ENCODE measurements around the gene SEZ6L2. TPM values are rescaled to one million over a fixed set of nuclear protein-coding genes. Genes with fewer than 3 reads are reported as not detected.
"Not testable (repeated sequence)": the region's sequence is repeated elsewhere in the genome, so short reads cannot be mapped to it uniquely, and the experiment has no call there.

SEZ6L2 gene
- 2.9 TPM for total RNA-seq

DNA sequence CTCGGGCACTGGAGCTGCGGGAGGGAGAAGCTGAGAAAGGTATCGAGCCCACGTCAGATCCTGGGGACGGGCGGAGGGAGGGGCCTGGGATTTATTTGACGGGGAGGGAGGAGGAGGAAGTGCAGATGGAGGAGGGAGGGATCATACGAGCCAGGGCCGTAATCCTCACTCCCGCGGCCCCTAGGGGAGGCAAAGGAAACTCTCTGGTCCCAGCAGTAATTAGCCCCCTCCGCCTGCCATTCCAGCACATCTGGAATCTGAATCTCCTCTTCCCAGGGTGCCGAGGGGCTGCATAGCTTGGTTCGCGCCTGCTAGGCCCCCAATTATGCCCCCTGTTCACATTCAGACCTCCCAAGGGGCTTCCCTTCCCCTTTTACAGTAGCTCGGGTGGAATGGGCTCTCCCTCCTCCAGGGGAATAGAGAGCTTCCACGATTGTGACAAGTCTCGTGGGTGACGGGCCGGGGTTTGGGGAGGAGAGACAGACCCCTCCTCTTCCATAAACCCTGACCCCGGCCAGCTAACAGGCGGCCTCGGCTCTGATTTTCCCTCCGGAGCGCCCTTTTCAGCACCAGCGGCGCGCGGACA lies at the start of gene SEZ6L2:
SEZ6L2 (minus strand) TSS at position 35 of the 586 bp plus-strand sequence. CDS start 531 bp downstream, outside the sequence.
- peak; percentile 52 for DNase-seq

GRCh38 chr16:29947897-29948296 lies 48.5 kb upstream of the SEZ6L2 start:
- DNase-seq = no peak

- peak; percentile 30 for DNase-seq
Measured at GRCh38 chr16:29943846-29944799, 44.8 kb upstream of the SEZ6L2 start.

- no peak for DNase-seq
Measured at GRCh38 chr16:29940656-29941055, 41.3 kb upstream of the SEZ6L2 start.

GRCh38 chr16:29931750-29932149 lies 32.4 kb upstream of the SEZ6L2 start:
- DNase-seq = not testable (repeated sequence)

DNA sequence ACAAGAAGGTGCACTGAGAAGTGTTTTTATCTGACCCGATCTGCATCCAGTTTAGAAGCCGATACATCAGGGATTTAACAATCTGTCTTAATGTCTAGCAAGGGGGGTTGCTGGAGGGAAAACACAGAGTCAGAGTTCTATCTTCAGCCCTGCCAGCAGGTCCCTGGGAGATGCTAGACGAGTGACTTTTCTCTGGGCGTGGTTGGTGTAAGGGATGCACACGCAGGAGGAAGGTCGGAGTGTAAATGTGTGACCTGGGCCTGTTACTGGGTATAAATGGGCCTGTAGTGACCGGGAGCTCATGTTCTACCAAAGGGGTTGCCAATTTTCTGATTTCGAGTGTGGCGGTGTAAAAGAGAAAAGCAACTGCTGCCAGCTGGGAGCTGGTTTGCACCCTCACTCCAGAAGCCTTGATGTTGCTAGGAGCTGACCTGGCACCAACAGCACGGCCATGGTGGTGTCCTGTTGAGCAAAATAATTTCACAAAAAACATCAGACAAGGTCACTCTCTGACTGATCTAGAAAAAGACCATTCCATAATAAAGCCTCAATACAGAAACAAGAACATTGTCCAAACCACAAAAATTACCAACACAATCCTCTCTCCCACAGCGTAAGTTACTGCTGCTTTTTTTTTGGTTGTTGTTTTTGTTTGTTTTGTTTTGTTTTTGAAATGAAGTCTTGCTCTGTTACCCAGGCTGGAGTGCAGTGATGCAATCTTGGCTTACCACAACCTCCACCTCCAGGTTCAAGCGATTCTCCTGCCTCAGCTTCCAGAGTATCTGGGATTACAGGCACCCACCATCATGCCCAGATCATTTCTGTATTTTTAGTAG lies 27.9 kb upstream of the SEZ6L2 start:
- no peak for DNase-seq

DNA sequence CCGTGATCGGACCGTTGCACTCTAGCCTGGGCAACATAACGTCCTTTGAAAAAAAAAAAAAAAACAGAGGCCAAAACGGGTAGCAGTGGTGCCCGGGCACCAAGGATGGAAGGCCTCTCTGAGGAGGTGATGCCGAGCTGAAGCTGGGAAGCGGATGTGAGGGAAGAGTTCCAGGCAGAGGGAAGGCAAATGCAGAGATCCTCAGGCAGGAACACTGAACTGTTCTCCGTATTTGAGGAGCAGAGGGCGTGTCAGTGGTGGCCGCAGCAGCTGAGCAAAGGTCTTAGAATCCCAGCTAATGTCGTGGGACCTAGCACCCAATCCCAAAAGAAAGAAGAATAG lies 27.3 kb upstream of the SEZ6L2 start:
- DNase-seq = peak; percentile 11

DNA sequence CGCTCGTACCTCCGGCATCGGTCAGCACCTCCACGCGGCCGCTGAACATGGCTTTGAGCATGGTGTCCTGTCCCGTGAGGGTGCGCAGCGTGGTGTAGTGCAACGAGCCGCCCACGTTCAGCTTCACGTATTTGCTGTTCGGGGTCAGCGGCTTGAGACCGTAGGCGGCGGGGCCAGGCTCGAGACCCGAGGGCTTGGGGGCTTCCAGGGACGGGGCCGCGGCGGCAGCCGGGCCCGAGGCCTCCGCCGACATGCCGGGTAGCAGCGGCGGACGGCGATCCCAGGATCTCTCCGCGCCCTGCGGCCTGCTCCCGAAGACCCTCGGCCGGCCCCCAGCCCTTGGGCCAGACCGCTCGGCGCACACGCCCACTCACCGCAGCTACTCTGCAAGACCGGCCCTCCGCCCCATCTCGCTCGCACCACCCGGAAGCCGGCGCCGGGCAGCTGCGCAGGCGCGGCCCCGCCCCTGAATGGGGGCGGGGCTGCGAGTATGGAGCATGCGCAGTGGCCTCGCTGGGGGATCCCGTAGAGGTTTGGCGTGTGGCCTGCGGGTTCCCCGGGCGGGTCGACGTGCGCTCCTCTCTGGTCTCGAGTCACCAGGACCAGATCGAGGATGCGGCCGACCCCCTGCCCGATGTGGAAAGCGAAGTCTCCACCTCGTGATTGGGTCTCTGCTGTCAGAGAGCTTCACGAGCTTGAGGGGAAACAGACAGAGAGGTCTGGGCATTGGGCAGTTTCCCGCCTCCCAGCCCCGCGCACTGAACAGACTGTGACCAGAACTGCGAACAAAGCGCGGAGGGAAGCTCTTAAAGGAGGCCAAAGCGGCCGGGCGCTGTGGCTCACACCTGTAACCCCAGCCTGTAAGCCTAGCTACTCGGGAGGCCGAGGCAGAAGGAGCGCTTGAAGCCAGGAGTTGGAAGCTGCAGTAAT lies 26.7 kb upstream of the SEZ6L2 start, which contains the start of gene KCTD13:
KCTD13 (minus strand) TSS at position 446 of the 930 bp plus-strand sequence; CDS start at position 253, 193 bp downstream.
- DNase-seq = peak; percentile 70

DNA sequence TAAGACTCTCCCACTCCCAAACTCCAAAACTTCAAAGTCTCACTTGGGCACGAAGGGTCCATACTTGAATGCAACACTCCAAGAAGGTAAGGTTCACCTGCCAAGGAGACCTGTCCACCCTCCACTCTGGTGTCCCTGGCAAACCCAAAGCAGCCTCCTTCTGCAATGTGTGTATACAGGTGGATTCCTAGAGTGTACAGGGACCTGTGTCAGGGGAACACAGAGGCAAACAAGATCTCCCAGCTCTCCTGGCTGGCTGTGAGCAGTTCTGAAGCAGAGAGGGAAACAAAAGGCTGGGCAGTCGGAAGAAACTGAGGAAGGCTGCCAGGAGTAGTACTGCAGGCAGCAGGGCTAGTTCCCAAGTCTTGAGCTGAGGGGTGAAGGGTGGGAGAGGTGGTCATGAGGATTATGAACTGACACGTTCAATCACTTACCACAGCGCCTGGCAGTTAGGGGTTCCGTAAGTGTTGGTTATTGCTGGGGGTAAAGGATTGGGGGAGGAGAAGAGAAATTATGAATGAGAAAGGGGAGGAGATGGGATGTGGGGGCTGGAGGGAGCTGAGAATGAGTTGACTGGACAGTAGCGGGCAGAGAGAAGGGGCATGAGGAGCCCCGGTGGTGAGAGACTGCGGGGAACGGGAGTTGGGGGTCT lies 25.9 kb upstream of the SEZ6L2 start:
- DNase-seq = no peak

GRCh38 chr16:29922986-29923501 lies 23.7 kb upstream of the SEZ6L2 start:
- no peak for DNase-seq

DNA sequence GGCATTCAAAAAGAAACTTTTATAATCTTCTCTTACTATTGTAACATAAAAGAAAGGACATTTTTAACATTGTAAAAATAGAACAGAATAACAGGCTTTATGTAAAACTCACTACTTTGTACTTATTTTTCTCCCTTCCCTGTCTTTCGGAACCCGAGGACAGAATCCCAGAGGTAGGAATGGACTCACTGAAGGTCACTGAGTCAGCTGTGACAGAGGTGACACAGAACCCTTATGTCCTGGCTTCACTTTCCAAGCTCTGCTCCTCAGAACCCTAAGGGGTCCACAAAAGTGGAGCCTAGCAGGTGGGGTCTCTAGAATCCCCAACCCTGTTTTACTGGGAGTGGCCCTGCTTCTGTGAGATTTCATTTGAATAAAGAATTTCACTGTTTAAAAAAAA lies 23.0 kb upstream of the SEZ6L2 start:
- no peak for DNase-seq

DNA sequence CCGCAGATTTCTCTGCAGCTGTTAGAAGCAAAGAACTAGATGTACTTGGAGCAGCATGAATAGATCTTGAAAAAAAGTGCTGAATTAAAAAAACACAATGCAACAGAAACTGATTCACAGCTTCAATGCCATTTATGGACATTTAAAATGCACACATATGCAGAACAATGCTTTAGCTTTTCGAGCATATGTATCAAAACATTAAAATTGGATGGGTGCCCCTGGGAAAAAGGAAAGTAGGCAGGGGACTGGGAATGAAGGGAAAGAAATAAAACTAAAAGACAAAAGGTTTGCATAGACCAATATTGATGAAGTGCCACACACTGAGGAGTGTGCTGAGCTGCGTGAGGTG lies 21.7 kb upstream of the SEZ6L2 start:
- DNase-seq = no peak

DNA sequence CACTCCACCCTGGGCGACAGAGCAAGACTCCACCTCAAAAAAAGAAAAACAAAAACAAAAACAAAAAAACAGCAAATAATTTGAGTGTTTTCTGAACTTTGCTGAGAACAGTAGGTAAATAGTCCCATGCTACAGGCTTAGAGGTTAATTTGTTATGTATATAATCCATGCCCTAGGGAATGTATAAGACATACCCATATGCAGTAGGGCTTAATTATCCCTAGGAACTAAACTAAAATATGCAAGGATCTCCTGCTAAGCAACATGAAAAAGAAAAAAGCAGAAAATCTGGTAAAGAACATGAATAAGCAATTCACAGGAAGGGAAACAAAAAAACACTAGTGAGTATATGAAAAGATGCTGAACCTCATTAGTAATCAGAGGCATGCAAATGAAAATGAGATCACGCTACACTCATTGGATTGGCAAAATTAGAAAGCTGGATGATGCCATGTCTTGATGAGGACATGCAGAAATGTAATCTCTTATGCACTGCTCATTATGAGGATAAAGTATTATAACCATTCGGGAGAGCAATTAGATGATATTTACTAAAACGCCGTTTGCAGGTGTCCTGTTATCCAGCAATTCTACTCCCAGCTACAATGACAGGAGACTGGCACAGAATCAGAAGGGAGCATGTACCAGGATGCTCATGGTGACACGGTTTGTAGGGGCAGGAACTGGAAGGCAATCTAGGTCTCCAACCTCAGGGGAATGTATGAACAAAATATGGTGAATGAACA lies 21.1 kb upstream of the SEZ6L2 start:
- no peak for DNase-seq

- no peak for DNase-seq
Measured at GRCh38 chr16:29916979-29917378, 17.6 kb upstream of the SEZ6L2 start.

DNA sequence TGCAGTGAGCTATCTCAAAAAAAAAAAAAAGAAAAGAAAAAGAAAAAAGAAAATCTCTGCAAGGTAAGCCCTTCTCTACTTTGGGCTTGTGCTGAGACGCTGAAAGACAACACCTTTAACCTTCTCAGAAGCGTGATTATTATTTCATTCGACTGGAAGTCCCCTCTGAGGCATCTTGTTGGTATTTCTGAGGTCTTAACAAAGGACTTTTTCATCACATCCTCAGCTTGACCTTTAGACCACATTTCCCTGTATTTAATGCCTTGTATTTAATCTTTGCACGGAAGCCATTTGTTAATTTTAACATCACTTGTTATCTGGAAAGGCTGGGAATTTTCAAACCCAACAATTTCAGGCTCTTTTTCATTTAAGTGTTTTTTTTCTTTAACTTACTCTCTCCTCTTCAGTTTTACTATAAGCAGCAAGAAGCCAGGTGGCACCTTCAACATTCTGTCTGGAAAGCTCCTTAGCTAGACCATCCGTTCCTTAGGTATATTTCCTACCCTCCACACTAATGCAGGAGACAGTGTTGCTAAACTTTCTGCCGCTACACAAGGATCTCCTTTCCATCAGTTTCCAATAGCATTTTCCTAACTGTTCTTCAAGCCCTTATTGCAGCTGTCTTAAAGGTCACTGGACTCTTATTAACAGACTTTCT lies 16.4 kb upstream of the SEZ6L2 start:
- no peak for DNase-seq

DNA sequence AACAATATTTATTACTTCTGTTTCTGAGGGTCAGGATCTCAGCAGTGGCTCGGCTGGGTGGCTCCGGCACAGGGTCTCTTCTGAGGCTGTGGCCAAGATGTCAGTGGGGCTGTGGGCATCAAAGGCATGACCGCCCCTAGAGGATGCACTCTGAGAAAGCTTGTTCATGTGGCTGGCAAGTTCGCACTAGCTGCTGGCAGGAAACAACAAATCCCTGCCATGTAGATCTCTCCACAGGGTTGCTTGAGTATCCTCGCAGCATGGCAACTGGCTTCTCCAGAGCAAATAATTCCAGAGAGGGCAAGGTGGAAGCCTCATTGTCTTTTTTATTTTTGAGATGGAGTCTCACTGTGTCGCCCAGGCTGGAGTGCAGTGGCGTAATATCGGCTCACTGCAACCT lies 14.2 kb upstream of the SEZ6L2 start:
- no peak for DNase-seq

- no peak for DNase-seq
Measured at GRCh38 chr16:29912087-29912486, 12.7 kb upstream of the SEZ6L2 start.

DNA sequence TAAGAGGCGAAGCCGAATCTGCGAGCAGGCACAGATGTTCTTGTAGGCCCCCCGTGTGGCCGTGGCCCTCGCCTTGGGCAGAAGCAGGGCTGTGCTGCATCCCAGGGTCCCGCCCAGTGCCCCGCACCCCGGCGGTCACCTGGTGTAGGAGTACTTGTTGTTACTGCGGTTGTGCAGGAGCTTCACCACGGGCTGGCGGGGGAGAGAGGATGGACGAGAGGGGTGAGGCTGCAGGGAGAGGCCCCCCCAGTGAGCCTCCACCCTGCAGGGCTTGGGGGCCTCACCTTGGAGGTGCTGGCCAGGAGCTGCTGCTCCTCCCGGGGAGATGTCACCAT lies 12.3 kb upstream of the SEZ6L2 start:
- no peak for DNase-seq

DNA sequence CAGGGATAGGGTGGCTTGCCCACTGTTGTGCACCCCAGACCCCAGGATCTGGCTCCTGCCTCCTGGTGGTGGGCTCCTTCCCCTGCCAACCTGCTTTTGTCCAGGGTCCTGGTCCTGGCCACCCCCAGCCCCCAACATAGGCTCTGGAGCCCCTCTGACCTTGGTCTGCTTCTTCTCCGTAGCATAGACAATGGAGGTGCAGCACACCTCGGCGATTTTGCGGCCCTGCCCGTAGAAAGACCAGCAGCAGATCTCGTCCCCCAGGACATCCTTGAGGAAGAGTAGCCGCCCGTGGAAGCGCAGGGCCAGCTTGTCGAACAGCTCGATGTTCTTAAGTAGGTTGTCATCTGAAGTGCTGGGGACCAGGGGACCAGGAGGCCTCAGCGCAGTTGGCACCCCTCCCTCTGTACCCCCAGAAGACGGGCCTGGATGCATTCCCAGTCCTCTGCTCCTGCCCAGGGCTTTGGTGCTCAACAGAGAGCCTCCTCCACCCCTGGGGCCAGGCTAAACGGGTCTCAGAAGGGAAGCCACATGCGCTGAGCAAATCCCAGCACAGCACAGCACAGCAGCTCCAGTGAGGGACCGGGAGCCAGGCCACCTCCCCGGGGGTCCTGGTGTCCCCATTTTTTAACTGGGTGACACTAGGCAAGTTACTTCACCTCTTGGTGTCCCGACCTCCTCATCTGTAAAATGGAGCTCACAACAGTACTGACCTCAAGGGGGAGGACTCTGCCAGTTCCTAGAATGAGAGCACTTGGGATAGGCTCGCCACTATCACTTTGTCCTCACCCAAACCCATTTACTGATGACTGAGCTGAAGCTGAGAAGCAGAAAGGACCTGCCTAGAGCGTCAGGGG lies 11.7 kb upstream of the SEZ6L2 start:
- no peak for DNase-seq
